Stimulated activated CD4-positive, alpha-beta T cell treated with anti-CD3 and anti-CD28 coated beads, Interleukin-1b, Interleukin-23, amount 100 ng/mL, for 24 hours (primary cell): ENCODE data around the gene KIF5B.
"Not testable (repeated sequence)": the region's sequence is repeated elsewhere in the genome, so short reads cannot be mapped to it uniquely, and the experiment has no call there.

ENCODE experiments used
- DNase-seq, 4 experiments: peaks; one replicate each; pipeline ENCODE4 v3.0.0-alpha.2; 2020; ENCODE audit warnings: low read depth in 4 of 4, low spot score in 1 of 4

Gene KIF5B

GRCh38 chr10:32060347-32060746, 4.1 kb upstream of the KIF5B start:
- DNase-seq: no peak

GRCh38 chr10:32059472-32059871, 3.2 kb upstream of the KIF5B start:
- no peak for DNase-seq

GRCh38 chr10:32057036-32057372, 779 bp upstream of the KIF5B start:
- no peak for DNase-seq

GRCh38 chr10:32055478-32056135, 618 bp downstream of the KIF5B start:
- peak in 3 of 4 experiments; percentile 21 to 36 (median 29) for DNase-seq

GRCh38 chr10:32054094-32054493, 2.1 kb downstream of the KIF5B start:
- no peak for DNase-seq

GRCh38 chr10:32053392-32053791, 2.8 kb downstream of the KIF5B start:
- DNase-seq: not testable (repeated sequence)

GRCh38 chr10:32051926-32052325, 4.3 kb downstream of the KIF5B start:
- DNase-seq: no peak

GRCh38 chr10:32050177-32050576, 6.0 kb downstream of the KIF5B start:
- no peak for DNase-seq

GRCh38 chr10:32049113-32049512, 7.1 kb downstream of the KIF5B start:
- DNase-seq: no peak

GRCh38 chr10:32048282-32048681, 7.9 kb downstream of the KIF5B start:
- no peak for DNase-seq

GRCh38 chr10:32047881-32048280, 8.3 kb downstream of the KIF5B start:
- no peak for DNase-seq

GRCh38 chr10:32046151-32046550, 10.1 kb downstream of the KIF5B start:
- no peak for DNase-seq

GRCh38 chr10:32042730-32043129, 13.5 kb downstream of the KIF5B start:
- not testable (repeated sequence) for DNase-seq

GRCh38 chr10:32041290-32042028, 14.8 kb downstream of the KIF5B start:
- DNase-seq: no peak

GRCh38 chr10:32039734-32040133, 16.5 kb downstream of the KIF5B start:
- no peak for DNase-seq

- DNase-seq: no peak
These were observed 17.4 kb downstream of the KIF5B start for GRCh38 chr10:32038777-32039176.

- no peak for DNase-seq
These were observed 19.3 kb downstream of the KIF5B start for GRCh38 chr10:32036922-32037321.

GRCh38 chr10:32035038-32035437, 21.2 kb downstream of the KIF5B start:
- no peak for DNase-seq

GRCh38 chr10:32033171-32033570, 23.1 kb downstream of the KIF5B start:
- DNase-seq: no peak

GRCh38 chr10:32031920-32032319, 24.3 kb downstream of the KIF5B start:
- no peak for DNase-seq

- DNase-seq: no peak
These were observed 24.8 kb downstream of the KIF5B start for GRCh38 chr10:32031424-32031823.

- DNase-seq: no peak
These were observed 27.5 kb downstream of the KIF5B start for GRCh38 chr10:32028710-32029109.

- no peak for DNase-seq
These were observed 33.0 kb downstream of the KIF5B start for GRCh38 chr10:32023264-32023663.
